ENCODE measurements around the gene CD300LF. TPM values are rescaled to one million over a fixed set of nuclear protein-coding genes. Genes with fewer than 3 reads are reported as not detected.

The CD300LF gene
- total and polyA plus RNA-seq, 2 experiments from 2014 or later: not detected

GRCh38 chr17:74652020-74652419, 60.7 kb downstream of the CD300LF start:
- Histone ChIP-seq H2AFZ (no peak overlapping the region), H3K79me2 (replicated peaks; ENCODE audit: insufficient read depth) (no peaks in the 10 kb centered on the region), H3K4me2 (no peak overlapping the region), H3K27ac (ENCODE audit: low read depth) (no peak overlapping the region), H3K27me3 (ENCODE audit: insufficient read depth) (0 out of 2 replicates have a peak, but pooled peaks cover 5% of the 10 kb centered on the region), H3K4me3 (no peak overlapping the region), H3K36me3 (ENCODE audit: insufficient read depth) (no peaks in the 10 kb centered on the region), H3K9me2 (ENCODE audit: insufficient read depth) (no peaks in the 10 kb centered on the region), H3F3A (replicated peaks; ENCODE audit: low read depth) (no peaks in the 10 kb centered on the region), H3K4me1 (ENCODE audit: insufficient read depth) (no peaks in the 10 kb centered on the region), H4K20me1 (replicated peaks; ENCODE audit: insufficient read depth) (no peaks in the 10 kb centered on the region)
- Mint-ChIP-seq H3K4me3 (no peak overlapping the region), H3K27ac (no peak overlapping the region), H3K27me3 (ENCODE audit: insufficient read depth, low read depth, poor library complexity) (no peaks in the 10 kb centered on the region), H3K9me3 (no peaks in the 10 kb centered on the region), H3K36me3 (ENCODE audit: low read depth) (no peaks in the 10 kb centered on the region), H3K4me1 (no peaks in the 10 kb centered on the region)
- ATAC-seq (no peak), DNase-seq (ENCODE audit: low spot score) (no peak)
- TF ChIP-seq EZH2 (IDR thresholded peaks at IDR 0.05; ENCODE audit: low read depth, unreplicated experiment) (no peak), ETS1 (IDR thresholded peaks at IDR 0.05) (no peak), REST (IDR thresholded peaks at IDR 0.05; ENCODE audit: unreplicated experiment) (no peak), POLR2AphosphoS5 (IDR thresholded peaks at IDR 0.05; ENCODE audit: low read depth) (no peak), CREB1 (CRISPR knock-in tag; IDR thresholded peaks at IDR 0.05; ENCODE audit: low read depth) (no peak), EZH2phosphoT487 (IDR thresholded peaks at IDR 0.05; ENCODE audit: unreplicated experiment) (no peak), STAT1 (IDR thresholded peaks at IDR 0.05; ENCODE audit: unreplicated experiment) (no peak), JUNB (IDR thresholded peaks at IDR 0.05; ENCODE audit: unreplicated experiment) (no peak), ZNF462 (CRISPR knock-in tag; IDR thresholded peaks at IDR 0.05) (no peak), CTCF (conservative IDR thresholded peaks at IDR 0.05; ENCODE audit: low read depth in 2 of 2) (no peak), ZNF331 (CRISPR knock-in tag; IDR thresholded peaks at IDR 0.05; ENCODE audit: low read depth) (no peak), ZNF114 (CRISPR knock-in tag; IDR thresholded peaks at IDR 0.05) (no peak)

All from GM23338 (cell line).